HEK293 (cell line): ENCODE data around the gene SMIM8.

Source experiments
- YY1 ChIP-seq: fragments of 450-650 bp; formaldehyde crosslinking; IDR thresholded peaks from 2 replicates; pipeline ENCODE4 v1.5.1; 2018; ENCODE audit warnings: missing biosample characterization, missing genetic modification characterization
- ZNF239 ChIP-seq: fragments of 450-650 bp; formaldehyde crosslinking; IDR thresholded peaks from 2 replicates; pipeline ENCODE4 v1.5.1; 2016; ENCODE audit warnings: missing biosample characterization, missing genetic modification characterization
- ZNF350 ChIP-seq: fragments of 450-650 bp; formaldehyde crosslinking; IDR thresholded peaks from 2 replicates; pipeline ENCODE4 v1.5.0; 2017; ENCODE audit warnings: missing biosample characterization, mild to moderate bottlenecking, missing genetic modification characterization
- ZNF48 ChIP-seq: fragments of 450-650 bp; formaldehyde crosslinking; IDR thresholded peaks from 2 replicates; pipeline ENCODE4 v1.5.1; 2016; ENCODE audit warnings: missing biosample characterization, missing genetic modification characterization
- ZNF571 ChIP-seq: fragments of 450-650 bp; formaldehyde crosslinking; IDR thresholded peaks from 2 replicates; pipeline ENCODE4 v1.5.0; 2017; ENCODE audit warnings: missing biosample characterization, missing genetic modification characterization
- TF ChIP-seq, protein P1 (sequence below): fragments of 450-650 bp; formaldehyde crosslinking; IDR thresholded peaks from 2 replicates; pipeline ENCODE4 v1.5.1; 2016; ENCODE audit warnings: missing biosample characterization, missing genetic modification characterization
- TF ChIP-seq, protein P2 (sequence below): fragments of 450-650 bp; formaldehyde crosslinking; IDR thresholded peaks from 2 replicates; pipeline ENCODE4 v1.5.1; 2016; ENCODE audit warnings: missing biosample characterization, missing genetic modification characterization
- TF ChIP-seq, protein P3 (sequence below): fragments of 450-650 bp; formaldehyde crosslinking; IDR thresholded peaks from 2 replicates; pipeline ENCODE4 v1.5.1; 2017; ENCODE audit warnings: missing biosample characterization, mild to moderate bottlenecking, missing genetic modification characterization, moderate library complexity

DNA sequence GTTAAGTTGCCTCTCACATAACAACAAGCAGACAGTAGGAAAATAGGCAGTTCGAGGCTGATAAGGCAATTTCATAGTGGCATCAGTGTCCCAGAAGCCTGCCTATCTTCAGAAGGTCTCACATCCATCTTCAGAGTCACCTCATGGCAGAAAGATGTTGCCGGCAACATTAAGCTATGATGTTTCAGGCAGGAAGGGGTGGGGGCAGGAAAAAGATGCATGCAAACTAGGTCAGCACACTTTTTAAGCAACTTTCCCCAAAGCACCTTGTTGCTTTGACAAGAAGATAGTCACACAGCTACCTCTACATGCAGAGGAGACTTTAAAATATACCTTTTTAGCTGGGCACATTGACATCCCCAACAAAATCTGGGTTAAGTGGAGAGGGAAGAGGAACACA is 43.2 kb upstream of the SMIM8 start:
- TF ChIP-seq ZNF239 (tag by site-specific recombination) (no peak), ZNF48 (no peak), YY1 (tag by site-specific recombination) (no peak), ZNF350 (no peak), ZNF571 (tag by site-specific recombination) (no peak)
- TF ChIP-seq, protein P1, sequence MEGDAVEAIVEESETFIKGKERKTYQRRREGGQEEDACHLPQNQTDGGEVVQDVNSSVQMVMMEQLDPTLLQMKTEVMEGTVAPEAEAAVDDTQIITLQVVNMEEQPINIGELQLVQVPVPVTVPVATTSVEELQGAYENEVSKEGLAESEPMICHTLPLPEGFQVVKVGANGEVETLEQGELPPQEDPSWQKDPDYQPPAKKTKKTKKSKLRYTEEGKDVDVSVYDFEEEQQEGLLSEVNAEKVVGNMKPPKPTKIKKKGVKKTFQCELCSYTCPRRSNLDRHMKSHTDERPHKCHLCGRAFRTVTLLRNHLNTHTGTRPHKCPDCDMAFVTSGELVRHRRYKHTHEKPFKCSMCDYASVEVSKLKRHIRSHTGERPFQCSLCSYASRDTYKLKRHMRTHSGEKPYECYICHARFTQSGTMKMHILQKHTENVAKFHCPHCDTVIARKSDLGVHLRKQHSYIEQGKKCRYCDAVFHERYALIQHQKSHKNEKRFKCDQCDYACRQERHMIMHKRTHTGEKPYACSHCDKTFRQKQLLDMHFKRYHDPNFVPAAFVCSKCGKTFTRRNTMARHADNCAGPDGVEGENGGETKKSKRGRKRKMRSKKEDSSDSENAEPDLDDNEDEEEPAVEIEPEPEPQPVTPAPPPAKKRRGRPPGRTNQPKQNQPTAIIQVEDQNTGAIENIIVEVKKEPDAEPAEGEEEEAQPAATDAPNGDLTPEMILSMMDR (tag by site-specific recombination) = no peak
- TF ChIP-seq, protein P2, sequence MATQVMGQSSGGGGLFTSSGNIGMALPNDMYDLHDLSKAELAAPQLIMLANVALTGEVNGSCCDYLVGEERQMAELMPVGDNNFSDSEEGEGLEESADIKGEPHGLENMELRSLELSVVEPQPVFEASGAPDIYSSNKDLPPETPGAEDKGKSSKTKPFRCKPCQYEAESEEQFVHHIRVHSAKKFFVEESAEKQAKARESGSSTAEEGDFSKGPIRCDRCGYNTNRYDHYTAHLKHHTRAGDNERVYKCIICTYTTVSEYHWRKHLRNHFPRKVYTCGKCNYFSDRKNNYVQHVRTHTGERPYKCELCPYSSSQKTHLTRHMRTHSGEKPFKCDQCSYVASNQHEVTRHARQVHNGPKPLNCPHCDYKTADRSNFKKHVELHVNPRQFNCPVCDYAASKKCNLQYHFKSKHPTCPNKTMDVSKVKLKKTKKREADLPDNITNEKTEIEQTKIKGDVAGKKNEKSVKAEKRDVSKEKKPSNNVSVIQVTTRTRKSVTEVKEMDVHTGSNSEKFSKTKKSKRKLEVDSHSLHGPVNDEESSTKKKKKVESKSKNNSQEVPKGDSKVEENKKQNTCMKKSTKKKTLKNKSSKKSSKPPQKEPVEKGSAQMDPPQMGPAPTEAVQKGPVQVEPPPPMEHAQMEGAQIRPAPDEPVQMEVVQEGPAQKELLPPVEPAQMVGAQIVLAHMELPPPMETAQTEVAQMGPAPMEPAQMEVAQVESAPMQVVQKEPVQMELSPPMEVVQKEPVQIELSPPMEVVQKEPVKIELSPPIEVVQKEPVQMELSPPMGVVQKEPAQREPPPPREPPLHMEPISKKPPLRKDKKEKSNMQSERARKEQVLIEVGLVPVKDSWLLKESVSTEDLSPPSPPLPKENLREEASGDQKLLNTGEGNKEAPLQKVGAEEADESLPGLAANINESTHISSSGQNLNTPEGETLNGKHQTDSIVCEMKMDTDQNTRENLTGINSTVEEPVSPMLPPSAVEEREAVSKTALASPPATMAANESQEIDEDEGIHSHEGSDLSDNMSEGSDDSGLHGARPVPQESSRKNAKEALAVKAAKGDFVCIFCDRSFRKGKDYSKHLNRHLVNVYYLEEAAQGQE (tag by site-specific recombination) = no peak
- TF ChIP-seq, protein P3, sequence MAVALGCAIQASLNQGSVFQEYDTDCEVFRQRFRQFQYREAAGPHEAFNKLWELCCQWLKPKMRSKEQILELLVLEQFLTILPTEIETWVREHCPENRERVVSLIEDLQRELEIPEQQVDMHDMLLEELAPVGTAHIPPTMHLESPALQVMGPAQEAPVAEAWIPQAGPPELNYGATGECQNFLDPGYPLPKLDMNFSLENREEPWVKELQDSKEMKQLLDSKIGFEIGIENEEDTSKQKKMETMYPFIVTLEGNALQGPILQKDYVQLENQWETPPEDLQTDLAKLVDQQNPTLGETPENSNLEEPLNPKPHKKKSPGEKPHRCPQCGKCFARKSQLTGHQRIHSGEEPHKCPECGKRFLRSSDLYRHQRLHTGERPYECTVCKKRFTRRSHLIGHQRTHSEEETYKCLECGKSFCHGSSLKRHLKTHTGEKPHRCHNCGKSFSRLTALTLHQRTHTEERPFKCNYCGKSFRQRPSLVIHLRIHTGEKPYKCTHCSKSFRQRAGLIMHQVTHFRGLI = no peak
